Measurements from ENCODE around the gene SLC9A1. TPM values are rescaled to one million over a fixed set of nuclear protein-coding genes. Genes with fewer than 3 reads are reported as not detected.

The SLC9A1 gene
- 37.0 TPM for polyA plus RNA-seq (2013, experiment 1 of 2)
- polyA plus RNA-seq (2013, experiment 2 of 2), result 36.1 TPM

- Histone ChIP-seq H3K9me3 (ENCODE audit: control insufficient read depth, low read length) (no peaks in the 10 kb centered on the region), H3K4me2 (ENCODE audit: low read length, poor library complexity, severe bottlenecking) (peak within 1 kb of the TSS; percentile 72), H4K91ac (ENCODE audit: low read length) (no peak within 1 kb of the TSS), H3K23ac (ENCODE audit: low read length in 2 of 2) (peak within 1 kb of the TSS in 1 of 2 experiments; percentile 68), H2AFZ (ENCODE audit: low read depth, low read length) (peak within 1 kb of the TSS; percentile 90), H3K36me3 (ENCODE audit: control insufficient read depth in 1 of 2, insufficient read depth in 2 of 2, low read depth in 1 of 2, low read length in 2 of 2) (no peaks in the 10 kb centered on the region), H2AK5ac (ENCODE audit: low read length, severe bottlenecking) (no peak within 1 kb of the TSS), H2BK5ac (ENCODE audit: low read depth, low read length, poor library complexity, severe bottlenecking) (no peak within 1 kb of the TSS), H3K4me1 (ENCODE audit: control insufficient read depth, insufficient read depth, low read depth, low read length) (peaks cover 28% of the 10 kb centered on the region), H2BK15ac (ENCODE audit: low read depth, poor library complexity, severe bottlenecking) (no peak within 1 kb of the TSS), H2BK12ac (ENCODE audit: low read length in 2 of 2) (no peak within 1 kb of the TSS), H3K14ac (ENCODE audit: low read length in 2 of 2) (peak within 1 kb of the TSS in 1 of 2 experiments; percentile 50), H3K27ac (ENCODE audit: low read length, poor library complexity, severe bottlenecking) (peak within 1 kb of the TSS; percentile 40), H3K27me3 (ENCODE audit: control insufficient read depth in 1 of 2, insufficient read depth in 1 of 2, low read length in 2 of 2) (no peaks in the 10 kb centered on the region), H3K18ac (ENCODE audit: low read depth in 1 of 2, low read length in 2 of 2) (peak within 1 kb of the TSS; percentile 69 to 96), H3K79me1 (replicated peaks; ENCODE audit: low read length, poor library complexity, severe bottlenecking) (peaks cover 18% of the 10 kb centered on the region), H4K8ac (ENCODE audit: low read length) (peak within 1 kb of the TSS; percentile 75), H3K9ac (ENCODE audit: low read length) (peak within 1 kb of the TSS; percentile 95), H3K4ac (ENCODE audit: low read depth in 1 of 2, low read length in 2 of 2) (peak within 1 kb of the TSS; percentile 37 to 52), H3K4me3 (ENCODE audit: insufficient read depth in 1 of 2, low read depth in 1 of 2, low read length in 2 of 2) (peak within 1 kb of the TSS; percentile 75 to 90), H2BK120ac (ENCODE audit: low read depth, low read length) (peak within 1 kb of the TSS; percentile 58)
- peak; percentile 95 for DNase-seq
- 7% methylated on average over 19 of the region's 40 CpGs for WGBS
Observed at GRCh38 chr1:27154991-27155781, at the start of gene SLC9A1. Gene SLC9A1, minus strand, starts transcription at chr1:27155125. Its CDS starts 791 bp downstream, at chr1:27154334.

- Histone ChIP-seq H3K27ac (ENCODE audit: low read length, poor library complexity, severe bottlenecking) (no peak overlapping the region), H2BK5ac (ENCODE audit: low read depth, low read length, poor library complexity, severe bottlenecking) (no peak overlapping the region), H3K4me1 (ENCODE audit: control insufficient read depth, insufficient read depth, low read depth, low read length) (no peaks in the 10 kb centered on the region), H4K8ac (ENCODE audit: low read length) (no peak overlapping the region), H3K36me3 (ENCODE audit: control insufficient read depth in 1 of 2, insufficient read depth in 2 of 2, low read depth in 1 of 2, low read length in 2 of 2) (no peaks in the 10 kb centered on the region), H3K9ac (ENCODE audit: low read length) (no peak overlapping the region), H3K9me3 (ENCODE audit: control insufficient read depth, low read length) (no peaks in the 10 kb centered on the region), H3K4me2 (ENCODE audit: low read length, poor library complexity, severe bottlenecking) (no peak overlapping the region), H3K79me1 (replicated peaks; ENCODE audit: low read length, poor library complexity, severe bottlenecking) (no peaks in the 10 kb centered on the region), H4K91ac (ENCODE audit: low read length) (no peak overlapping the region), H3K4me3 (ENCODE audit: insufficient read depth in 1 of 2, low read depth in 1 of 2, low read length in 2 of 2) (no peak overlapping the region), H3K14ac (ENCODE audit: low read length in 2 of 2) (no peak overlapping the region), H3K27me3 (ENCODE audit: control insufficient read depth in 1 of 2, insufficient read depth in 1 of 2, low read length in 2 of 2) (peaks cover 0 to 8% of the 10 kb centered on the region in 2 experiments), H3K4ac (ENCODE audit: low read depth in 1 of 2, low read length in 2 of 2) (no peak overlapping the region), H2BK15ac (ENCODE audit: low read depth, poor library complexity, severe bottlenecking) (no peak overlapping the region), H2BK120ac (ENCODE audit: low read depth, low read length) (no peak overlapping the region), H2AK5ac (ENCODE audit: low read length, severe bottlenecking) (no peak overlapping the region), H3K18ac (ENCODE audit: low read depth in 1 of 2, low read length in 2 of 2) (no peak overlapping the region), H2AFZ (ENCODE audit: low read depth, low read length) (no peak overlapping the region), H2BK12ac (ENCODE audit: low read length in 2 of 2) (no peak overlapping the region), H3K23ac (ENCODE audit: low read length in 2 of 2) (no peak overlapping the region)
- no peak for DNase-seq
- WGBS, result 83% methylated on average over 1 of the region's 1 CpG
Observed at GRCh38 chr1:27203946-27204345, 49.0 kb upstream of the SLC9A1 start.

- H3K9ac ChIP-seq (ENCODE audit: low read length), result no peak overlapping the region
- no peak overlapping the region for H3K18ac ChIP-seq (ENCODE audit: low read depth in 1 of 2, low read length in 2 of 2)
- H2BK15ac ChIP-seq (ENCODE audit: low read depth, poor library complexity, severe bottlenecking), result no peak overlapping the region
- H3K9me3 ChIP-seq (ENCODE audit: control insufficient read depth, low read length), result no peaks in the 10 kb centered on the region
- no peaks in the 10 kb centered on the region for H3K36me3 ChIP-seq (ENCODE audit: control insufficient read depth in 1 of 2, insufficient read depth in 2 of 2, low read depth in 1 of 2, low read length in 2 of 2)
- no peak overlapping the region for H3K27ac ChIP-seq (ENCODE audit: low read length, poor library complexity, severe bottlenecking)
- H3K4ac ChIP-seq (ENCODE audit: low read depth in 1 of 2, low read length in 2 of 2), result no peak overlapping the region
- no peaks in the 10 kb centered on the region for H3K79me1 ChIP-seq (replicated peaks; ENCODE audit: low read length, poor library complexity, severe bottlenecking)
- no peak overlapping the region for H2AK5ac ChIP-seq (ENCODE audit: low read length, severe bottlenecking)
- no peak overlapping the region for H3K4me2 ChIP-seq (ENCODE audit: low read length, poor library complexity, severe bottlenecking)
- no peak for DNase-seq
- H2BK120ac ChIP-seq (ENCODE audit: low read depth, low read length), result no peak overlapping the region
- H3K14ac ChIP-seq (ENCODE audit: low read length in 2 of 2), result no peak overlapping the region
- H2BK5ac ChIP-seq (ENCODE audit: low read depth, low read length, poor library complexity, severe bottlenecking), result no peak overlapping the region
- no peak overlapping the region for H3K4me3 ChIP-seq (ENCODE audit: insufficient read depth in 1 of 2, low read depth in 1 of 2, low read length in 2 of 2)
- WGBS, result 96% methylated on average over 21 of the region's 24 CpGs
- H3K4me1 ChIP-seq (ENCODE audit: control insufficient read depth, insufficient read depth, low read depth, low read length), result no peaks in the 10 kb centered on the region
- H2AFZ ChIP-seq (ENCODE audit: low read depth, low read length), result no peak overlapping the region
- no peak overlapping the region for H4K8ac ChIP-seq (ENCODE audit: low read length)
- H3K23ac ChIP-seq (ENCODE audit: low read length in 2 of 2), result no peak overlapping the region
- peaks cover 0 to 8% of the 10 kb centered on the region in 2 experiments for H3K27me3 ChIP-seq (ENCODE audit: control insufficient read depth in 1 of 2, insufficient read depth in 1 of 2, low read length in 2 of 2)
- no peak overlapping the region for H2BK12ac ChIP-seq (ENCODE audit: low read length in 2 of 2)
- H4K91ac ChIP-seq (ENCODE audit: low read length), result no peak overlapping the region
Observed at GRCh38 chr1:27201295-27201694, 46.4 kb upstream of the SLC9A1 start.

- Histone ChIP-seq H2BK120ac (ENCODE audit: low read depth, low read length) (no peak overlapping the region), H3K14ac (ENCODE audit: low read length in 2 of 2) (no peak overlapping the region)
Observed at GRCh38 chr1:27193194-27193593, 38.3 kb upstream of the SLC9A1 start.

More at GRCh38 chr1:27193194-27193593, 38.3 kb upstream of the SLC9A1 start:
- no peak overlapping the region for H3K18ac ChIP-seq (ENCODE audit: low read depth in 1 of 2, low read length in 2 of 2)
- H3K4me3 ChIP-seq (ENCODE audit: insufficient read depth in 1 of 2, low read depth in 1 of 2, low read length in 2 of 2), result no peak overlapping the region
- no peak overlapping the region for H4K91ac ChIP-seq (ENCODE audit: low read length)
- no peak overlapping the region for H2AK5ac ChIP-seq (ENCODE audit: low read length, severe bottlenecking)
- no peaks in the 10 kb centered on the region for H3K36me3 ChIP-seq (ENCODE audit: control insufficient read depth in 1 of 2, insufficient read depth in 2 of 2, low read depth in 1 of 2, low read length in 2 of 2)
- no peak overlapping the region for H2BK5ac ChIP-seq (ENCODE audit: low read depth, low read length, poor library complexity, severe bottlenecking)
- H3K79me1 ChIP-seq (replicated peaks; ENCODE audit: low read length, poor library complexity, severe bottlenecking), result no peaks in the 10 kb centered on the region
- H3K4ac ChIP-seq (ENCODE audit: low read depth in 1 of 2, low read length in 2 of 2), result no peak overlapping the region
- no peaks in the 10 kb centered on the region for H3K9me3 ChIP-seq (ENCODE audit: control insufficient read depth, low read length)
- no peaks in the 10 kb centered on the region for H3K4me1 ChIP-seq (ENCODE audit: control insufficient read depth, insufficient read depth, low read depth, low read length)
- no peak overlapping the region for H2AFZ ChIP-seq (ENCODE audit: low read depth, low read length)
- peaks cover 0 to 5% of the 10 kb centered on the region in 2 experiments for H3K27me3 ChIP-seq (ENCODE audit: control insufficient read depth in 1 of 2, insufficient read depth in 1 of 2, low read length in 2 of 2)
- H3K4me2 ChIP-seq (ENCODE audit: low read length, poor library complexity, severe bottlenecking), result no peak overlapping the region
- H3K9ac ChIP-seq (ENCODE audit: low read length), result no peak overlapping the region
- no peak overlapping the region for H3K27ac ChIP-seq (ENCODE audit: low read length, poor library complexity, severe bottlenecking)
- no peak for DNase-seq
- WGBS, result 100% methylated on average over 1 of the region's 1 CpG
- H2BK12ac ChIP-seq (ENCODE audit: low read length in 2 of 2), result no peak overlapping the region
- no peak overlapping the region for H3K23ac ChIP-seq (ENCODE audit: low read length in 2 of 2)
- no peak overlapping the region for H4K8ac ChIP-seq (ENCODE audit: low read length)
- H2BK15ac ChIP-seq (ENCODE audit: low read depth, poor library complexity, severe bottlenecking), result no peak overlapping the region

Data from mesenchymal stem cell (in vitro differentiated cells and primary cell).